Astrocyte (in vitro differentiated cells and primary cell): ENCODE results near the gene COX19.

ENCODE experiments used
- EZH2 ChIP-seq: IDR thresholded peaks from 2 replicates; pipeline ENCODE4 v1.6.1; 2012; ENCODE audit warnings: mild to moderate bottlenecking, low read length, inconsistent platforms; ENCODE audit not compliant: insufficient read depth
- TF ChIP-seq, protein P1 (sequence below): IDR thresholded peaks from 2 replicates; pipeline ENCODE4 v1.5.1; 2011; ENCODE audit warnings: low read depth, mild to moderate bottlenecking, inconsistent platforms, low read length, moderate library complexity; ENCODE audit not compliant: insufficient read depth

DNA sequence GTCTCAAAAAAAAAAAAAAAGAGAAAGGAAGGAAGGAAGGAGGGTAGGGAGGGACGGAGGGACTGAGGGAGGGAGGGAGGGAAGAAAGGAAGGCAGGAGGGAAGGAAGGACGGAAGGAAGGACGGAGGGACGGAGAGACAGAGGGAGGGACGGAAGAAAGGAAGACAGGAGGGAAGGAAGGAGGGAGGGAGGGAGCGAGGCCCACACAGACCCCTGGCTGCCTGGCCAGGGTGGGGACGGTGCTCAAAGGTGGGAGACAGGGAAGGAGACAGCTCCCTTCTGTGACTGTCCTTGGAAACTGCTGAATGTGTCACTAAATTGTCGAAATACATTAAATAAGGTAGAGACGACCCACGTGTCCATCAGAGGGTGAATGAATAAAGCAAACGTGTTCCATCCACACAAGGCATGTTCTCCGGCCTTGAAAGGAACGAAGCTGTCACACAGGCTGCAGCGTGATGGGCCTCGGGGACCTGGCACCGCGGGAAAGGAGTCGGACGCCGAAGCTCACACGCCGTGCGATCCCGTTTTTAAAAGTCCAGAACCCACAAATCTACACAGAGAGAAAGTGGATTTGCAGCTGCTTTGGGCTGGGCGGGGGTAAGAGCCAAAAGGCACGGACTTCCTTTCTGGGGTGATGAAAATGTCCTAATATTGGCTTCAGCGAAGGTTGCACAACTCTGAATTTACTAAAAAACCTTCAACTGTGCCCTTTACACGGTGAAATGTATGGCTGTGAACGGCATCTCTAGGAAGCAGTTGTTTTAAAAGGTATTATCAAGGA is 44.2 kb downstream of the COX19 start:
- TF ChIP-seq, protein P1, sequence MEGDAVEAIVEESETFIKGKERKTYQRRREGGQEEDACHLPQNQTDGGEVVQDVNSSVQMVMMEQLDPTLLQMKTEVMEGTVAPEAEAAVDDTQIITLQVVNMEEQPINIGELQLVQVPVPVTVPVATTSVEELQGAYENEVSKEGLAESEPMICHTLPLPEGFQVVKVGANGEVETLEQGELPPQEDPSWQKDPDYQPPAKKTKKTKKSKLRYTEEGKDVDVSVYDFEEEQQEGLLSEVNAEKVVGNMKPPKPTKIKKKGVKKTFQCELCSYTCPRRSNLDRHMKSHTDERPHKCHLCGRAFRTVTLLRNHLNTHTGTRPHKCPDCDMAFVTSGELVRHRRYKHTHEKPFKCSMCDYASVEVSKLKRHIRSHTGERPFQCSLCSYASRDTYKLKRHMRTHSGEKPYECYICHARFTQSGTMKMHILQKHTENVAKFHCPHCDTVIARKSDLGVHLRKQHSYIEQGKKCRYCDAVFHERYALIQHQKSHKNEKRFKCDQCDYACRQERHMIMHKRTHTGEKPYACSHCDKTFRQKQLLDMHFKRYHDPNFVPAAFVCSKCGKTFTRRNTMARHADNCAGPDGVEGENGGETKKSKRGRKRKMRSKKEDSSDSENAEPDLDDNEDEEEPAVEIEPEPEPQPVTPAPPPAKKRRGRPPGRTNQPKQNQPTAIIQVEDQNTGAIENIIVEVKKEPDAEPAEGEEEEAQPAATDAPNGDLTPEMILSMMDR = no peak
- no peak for TF ChIP-seq EZH2
